GM18526 (cell line): ENCODE data around the gene ST6GALNAC6.

ENCODE experiments used
- POLR2A ChIP-seq: IDR thresholded peaks from 3 replicates; pipeline ENCODE4 v1.6.1; 2011; ENCODE audit not compliant: insufficient read length; ENCODE audit errors: extremely low read depth

The ST6GALNAC6 gene

DNA sequence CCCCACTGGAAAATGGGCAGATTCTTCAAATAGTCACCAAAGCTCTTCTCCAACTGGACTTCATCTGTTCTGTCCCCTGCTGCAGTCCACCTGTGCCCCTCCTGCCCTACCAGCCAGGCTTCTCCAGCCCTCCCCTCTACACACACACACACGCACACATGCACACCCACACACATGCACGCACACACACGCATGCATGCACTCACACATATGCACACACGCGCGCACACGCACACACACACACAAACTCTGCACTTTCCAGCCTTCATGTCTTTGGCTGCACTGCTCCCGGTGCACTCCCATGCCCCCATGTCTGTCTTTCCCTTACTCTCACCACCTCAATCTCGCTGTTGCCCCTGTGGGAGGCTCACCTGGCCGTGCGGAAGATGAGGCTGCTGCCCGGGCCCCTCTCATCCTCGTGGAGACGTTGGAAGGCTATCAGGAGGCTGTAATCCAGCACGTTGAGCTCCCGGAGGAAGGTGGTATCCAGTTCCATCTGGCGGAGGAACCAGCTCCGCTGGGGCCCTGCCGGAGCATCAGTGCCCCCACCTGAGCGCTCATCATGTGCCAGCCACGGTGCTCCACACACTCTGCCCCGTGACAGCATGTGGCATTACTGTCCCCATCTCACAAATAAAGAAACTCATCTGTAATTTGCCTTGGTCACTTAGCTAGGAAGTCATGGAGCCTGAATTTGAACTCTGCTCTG, 25.5 kb upstream of the ST6GALNAC6 start:
- no peak for TF ChIP-seq POLR2A

DNA sequence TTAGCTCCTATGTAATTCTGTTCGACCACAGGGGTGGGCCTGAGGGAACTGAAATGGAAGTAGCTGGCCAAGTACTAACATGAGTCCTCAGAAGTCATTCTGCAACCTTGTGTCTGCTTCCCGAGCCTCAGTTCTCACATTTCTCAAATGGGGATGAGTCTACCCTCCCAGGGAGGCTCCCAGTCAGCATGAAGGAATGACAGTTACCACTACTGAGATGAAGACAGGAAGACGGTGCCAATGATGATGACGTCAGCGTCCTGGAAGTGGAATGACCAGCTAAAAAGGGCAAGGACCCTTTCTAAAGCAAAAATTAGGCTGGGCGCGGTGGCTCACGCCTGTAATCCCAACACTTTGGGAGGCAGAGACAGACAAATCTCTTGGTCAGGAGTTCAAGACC, 24.4 kb upstream of the ST6GALNAC6 start:
- no peak for TF ChIP-seq POLR2A

- no peak for TF ChIP-seq POLR2A
These were observed 23.6 kb upstream of the ST6GALNAC6 start for GRCh38 chr9:127923046-127923445.

GRCh38 chr9:127921557-127922120, 22.2 kb upstream of the ST6GALNAC6 start:
- no peak for TF ChIP-seq POLR2A

DNA sequence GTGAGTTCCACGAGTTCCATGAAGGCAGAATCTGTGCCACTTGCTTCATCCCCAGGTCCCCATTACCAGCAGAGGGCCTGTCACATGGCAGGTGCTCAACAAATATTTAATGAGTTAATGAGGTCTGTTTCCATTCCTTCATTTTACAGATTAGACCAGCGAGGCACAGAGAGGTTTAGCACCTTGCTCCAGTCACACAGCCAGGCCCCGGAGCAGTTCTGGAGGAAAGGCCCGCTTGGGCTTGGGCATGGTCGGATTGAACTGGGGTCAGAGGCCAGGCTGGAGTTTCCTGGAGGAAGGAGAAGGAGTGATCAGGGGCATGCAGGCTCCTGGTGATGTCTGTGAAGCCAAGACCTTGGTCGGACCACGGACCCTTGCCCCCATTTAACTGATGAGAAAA, 21.4 kb upstream of the ST6GALNAC6 start:
- no peak for TF ChIP-seq POLR2A

DNA sequence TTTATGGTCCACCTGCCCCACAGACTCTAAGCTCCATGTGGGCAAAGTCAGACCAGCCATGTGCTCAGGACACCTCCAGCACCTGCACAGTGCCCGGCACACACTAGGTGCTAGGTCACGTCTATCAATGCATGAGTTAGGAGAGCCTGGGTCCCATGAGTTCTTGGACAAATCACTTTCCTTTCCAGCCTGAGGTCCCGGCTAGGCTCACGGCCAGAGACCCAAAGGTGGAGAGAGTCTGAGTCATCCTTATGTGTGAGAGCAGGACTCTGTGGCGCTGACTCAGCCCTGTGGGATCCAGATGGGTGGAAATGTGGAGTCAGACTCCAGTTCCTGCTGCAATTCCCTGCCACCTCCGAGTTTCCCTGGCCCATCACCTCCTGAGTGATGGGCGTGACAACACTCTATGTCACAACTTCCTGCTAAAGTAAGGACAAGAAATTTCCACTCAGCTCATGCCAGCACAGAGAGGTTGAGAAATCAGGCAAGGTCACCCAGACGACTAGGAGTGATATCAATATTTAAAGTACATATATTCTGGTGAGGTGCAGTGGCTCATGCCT, 19.9 kb upstream of the ST6GALNAC6 start:
- TF ChIP-seq POLR2A = no peak

GRCh38 chr9:127918183-127919107, 19.0 kb upstream of the ST6GALNAC6 start:
- TF ChIP-seq POLR2A = no peak

GRCh38 chr9:127917603-127918002, 18.2 kb upstream of the ST6GALNAC6 start:
- no peak for TF ChIP-seq POLR2A

DNA sequence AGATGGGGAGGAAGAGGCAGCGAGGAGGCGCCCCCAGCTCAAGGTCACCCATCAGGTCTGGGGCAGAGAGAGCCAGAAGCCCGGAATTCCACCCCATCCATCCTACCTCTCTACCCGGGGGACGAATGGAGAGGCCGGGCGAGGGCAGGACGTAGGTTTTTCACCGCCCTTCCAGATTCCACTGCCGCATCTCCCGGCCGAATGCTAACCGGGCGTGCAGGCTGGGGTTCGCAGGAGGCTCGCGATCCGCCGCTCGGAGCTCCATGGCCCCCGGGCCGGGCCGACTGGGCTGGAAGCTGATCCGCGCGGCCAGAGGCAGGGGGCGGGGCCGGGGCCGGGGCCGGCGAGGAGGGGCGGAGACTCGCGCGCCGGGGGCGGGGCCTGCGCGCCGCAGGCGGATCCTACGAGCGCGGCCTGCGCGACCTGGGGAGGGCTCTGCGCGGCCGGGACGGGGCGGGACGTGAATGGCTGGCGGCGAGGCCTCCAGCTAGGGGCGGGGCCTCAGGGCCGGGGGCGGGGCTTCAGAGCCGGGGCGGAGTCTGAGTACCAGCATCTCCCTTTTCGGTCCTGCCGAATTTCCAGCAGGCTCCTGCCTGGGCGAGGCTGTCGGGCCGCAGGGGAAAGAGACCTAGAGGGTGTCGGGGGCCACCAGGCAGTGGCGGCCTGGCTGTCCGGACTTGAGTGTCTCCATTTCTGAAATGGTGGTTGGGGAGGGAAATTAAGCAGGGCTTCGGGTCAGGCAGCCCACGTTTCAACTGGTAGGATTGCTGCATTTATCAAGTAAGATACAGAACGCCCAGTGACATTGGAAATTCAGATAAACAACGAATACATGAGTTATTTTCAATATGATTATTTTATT, 17.5 kb upstream of the ST6GALNAC6 start, which contains the start of gene ST6GALNAC4:
Gene ST6GALNAC4 (minus strand): TSS at position 322 of the 862 bp plus-strand sequence. CDS start 622 bp downstream, outside the sequence.
- peak; percentile 72 for TF ChIP-seq POLR2A

- peak; percentile 83 for TF ChIP-seq POLR2A
These were observed 16.7 kb upstream of the ST6GALNAC6 start for GRCh38 chr9:127915801-127916719.

- TF ChIP-seq POLR2A = no peak
These were observed 15.9 kb upstream of the ST6GALNAC6 start for GRCh38 chr9:127915325-127915752.

DNA sequence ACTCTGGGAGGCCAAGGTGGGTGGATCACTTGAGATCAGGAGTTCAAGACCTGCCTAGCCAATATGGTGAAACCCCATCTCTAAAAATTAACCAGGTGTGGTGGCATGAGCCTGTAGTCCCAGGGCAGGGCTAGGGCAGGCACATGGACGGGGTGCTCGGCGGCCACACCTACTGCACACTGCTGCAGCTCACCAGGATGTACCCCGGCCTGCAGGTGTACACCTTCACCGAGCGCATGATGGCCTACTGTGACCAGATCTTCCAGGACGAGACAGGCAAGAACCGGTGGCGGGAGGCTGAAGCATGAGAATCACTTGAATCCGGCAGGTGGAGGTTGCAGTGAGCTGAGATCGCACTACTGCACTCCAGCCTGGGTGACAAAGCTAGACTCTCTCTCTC, 14.3 kb upstream of the ST6GALNAC6 start:
- no peak for TF ChIP-seq POLR2A

DNA sequence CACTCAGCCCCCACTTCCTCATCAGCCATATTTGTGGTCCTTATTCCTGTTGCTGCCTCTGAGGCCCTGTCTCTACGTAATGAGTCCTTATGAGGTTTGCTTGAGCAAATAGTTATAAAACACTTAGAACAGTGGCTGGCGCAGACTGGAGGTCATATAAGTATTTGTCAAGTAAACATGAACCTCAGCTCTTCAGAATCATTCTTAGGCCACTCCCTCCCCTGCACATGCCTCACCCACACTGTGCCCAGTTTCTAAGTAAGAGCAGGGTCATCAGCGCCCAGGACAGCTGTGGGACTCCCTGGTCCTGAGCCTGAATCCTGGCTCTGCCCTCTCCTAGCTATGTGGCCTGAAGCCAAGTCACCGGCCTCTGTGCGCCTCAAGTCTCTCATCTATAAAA, 13.5 kb upstream of the ST6GALNAC6 start:
- TF ChIP-seq POLR2A = no peak
